ENCODE results near the gene TCF7.

DNA sequence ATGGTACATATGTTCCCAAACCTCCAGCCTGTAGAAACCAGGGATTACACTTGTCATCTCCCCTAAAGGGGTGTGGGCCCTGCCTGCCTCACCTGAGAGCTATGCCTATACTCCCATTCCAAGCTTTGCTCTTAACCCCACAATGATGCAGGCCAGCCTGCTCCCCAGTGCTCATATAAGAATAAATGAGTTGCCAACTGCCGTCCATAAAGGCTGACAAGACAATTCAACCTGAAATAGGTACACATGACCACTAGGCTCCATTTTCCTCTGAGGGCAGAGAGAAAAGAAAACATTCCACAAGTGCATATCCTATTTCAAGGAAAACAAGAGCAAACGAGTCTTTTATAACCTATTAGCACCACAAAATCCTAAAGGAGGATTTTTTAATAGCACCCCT is 33.8 kb downstream of the TCF7 start:
- TF ChIP-seq GABPA (IDR thresholded peaks at IDR 0.05; ENCODE audit: low read depth) (no peak), REST (IDR thresholded peaks at IDR 0.05; ENCODE audit: insufficient replicate concordance, low read depth) (no peak), POLR2AphosphoS5 (IDR thresholded peaks at IDR 0.05; ENCODE audit: low read depth) (no peak)
- TF ChIP-seq, protein P1, sequence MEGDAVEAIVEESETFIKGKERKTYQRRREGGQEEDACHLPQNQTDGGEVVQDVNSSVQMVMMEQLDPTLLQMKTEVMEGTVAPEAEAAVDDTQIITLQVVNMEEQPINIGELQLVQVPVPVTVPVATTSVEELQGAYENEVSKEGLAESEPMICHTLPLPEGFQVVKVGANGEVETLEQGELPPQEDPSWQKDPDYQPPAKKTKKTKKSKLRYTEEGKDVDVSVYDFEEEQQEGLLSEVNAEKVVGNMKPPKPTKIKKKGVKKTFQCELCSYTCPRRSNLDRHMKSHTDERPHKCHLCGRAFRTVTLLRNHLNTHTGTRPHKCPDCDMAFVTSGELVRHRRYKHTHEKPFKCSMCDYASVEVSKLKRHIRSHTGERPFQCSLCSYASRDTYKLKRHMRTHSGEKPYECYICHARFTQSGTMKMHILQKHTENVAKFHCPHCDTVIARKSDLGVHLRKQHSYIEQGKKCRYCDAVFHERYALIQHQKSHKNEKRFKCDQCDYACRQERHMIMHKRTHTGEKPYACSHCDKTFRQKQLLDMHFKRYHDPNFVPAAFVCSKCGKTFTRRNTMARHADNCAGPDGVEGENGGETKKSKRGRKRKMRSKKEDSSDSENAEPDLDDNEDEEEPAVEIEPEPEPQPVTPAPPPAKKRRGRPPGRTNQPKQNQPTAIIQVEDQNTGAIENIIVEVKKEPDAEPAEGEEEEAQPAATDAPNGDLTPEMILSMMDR (IDR thresholded peaks at IDR 0.05; ENCODE audit: insufficient read depth, low read length) = no peak

Data from HL-60 (cell line).